Choroid plexus epithelial cell (primary cell): ENCODE measurements around the gene CLEC10A.
"Not testable (repeated sequence)": the region's sequence is repeated elsewhere in the genome, so short reads cannot be mapped to it uniquely, and the experiment has no call there.

Experiments used
- DNase-seq: peaks from one replicate; pipeline ENCODE4 v3.0.0-alpha.2; 2010; ENCODE audit warnings: low read depth
- H3K4me3 ChIP-seq: 2 replicates; pipeline ENCODE4 v1.5.1; 2011; ENCODE audit warnings: low read depth, mild to moderate bottlenecking, control low read depth, low read length, moderate library complexity
- TF ChIP-seq, protein P1 (sequence below): conservative IDR thresholded peaks from 2 replicates; pipeline ENCODE4 v1.5.1; 2011; ENCODE audit warnings: low read depth, mild to moderate bottlenecking, control low read depth, inconsistent platforms, low read length, moderate library complexity

CLEC10A gene

DNA sequence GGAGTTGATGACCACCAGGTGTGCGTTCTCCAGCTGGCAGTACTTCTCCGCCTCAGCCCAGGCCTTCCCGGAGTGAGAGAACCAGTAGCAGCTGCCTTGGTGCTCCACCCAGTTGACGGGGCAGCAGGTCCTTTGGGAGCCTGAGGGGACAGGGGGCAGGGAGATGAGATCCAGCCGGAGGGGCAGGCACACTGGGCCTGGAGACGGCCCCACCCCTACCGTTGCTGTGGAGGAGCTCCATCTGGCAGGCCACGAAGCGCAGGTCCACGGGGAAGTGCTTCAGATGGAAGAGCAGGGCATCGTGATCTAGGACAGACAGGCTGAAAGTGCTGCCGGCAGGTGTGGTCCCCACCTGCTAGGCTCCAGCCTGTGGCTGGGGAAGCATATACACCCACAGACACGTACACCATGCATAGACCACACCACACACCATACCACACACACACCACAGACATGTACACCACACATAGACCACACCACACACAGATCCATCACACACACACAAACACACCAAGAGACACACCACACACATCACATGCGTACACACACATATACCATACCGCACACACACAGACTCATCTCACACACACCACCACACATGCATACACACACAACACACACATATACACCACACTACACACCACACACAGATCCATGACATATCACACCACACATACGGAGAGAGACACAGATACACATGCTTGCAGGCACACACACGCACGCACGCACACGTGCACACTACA, 27.1 kb upstream of the CLEC10A start:
- TF ChIP-seq, protein P1, sequence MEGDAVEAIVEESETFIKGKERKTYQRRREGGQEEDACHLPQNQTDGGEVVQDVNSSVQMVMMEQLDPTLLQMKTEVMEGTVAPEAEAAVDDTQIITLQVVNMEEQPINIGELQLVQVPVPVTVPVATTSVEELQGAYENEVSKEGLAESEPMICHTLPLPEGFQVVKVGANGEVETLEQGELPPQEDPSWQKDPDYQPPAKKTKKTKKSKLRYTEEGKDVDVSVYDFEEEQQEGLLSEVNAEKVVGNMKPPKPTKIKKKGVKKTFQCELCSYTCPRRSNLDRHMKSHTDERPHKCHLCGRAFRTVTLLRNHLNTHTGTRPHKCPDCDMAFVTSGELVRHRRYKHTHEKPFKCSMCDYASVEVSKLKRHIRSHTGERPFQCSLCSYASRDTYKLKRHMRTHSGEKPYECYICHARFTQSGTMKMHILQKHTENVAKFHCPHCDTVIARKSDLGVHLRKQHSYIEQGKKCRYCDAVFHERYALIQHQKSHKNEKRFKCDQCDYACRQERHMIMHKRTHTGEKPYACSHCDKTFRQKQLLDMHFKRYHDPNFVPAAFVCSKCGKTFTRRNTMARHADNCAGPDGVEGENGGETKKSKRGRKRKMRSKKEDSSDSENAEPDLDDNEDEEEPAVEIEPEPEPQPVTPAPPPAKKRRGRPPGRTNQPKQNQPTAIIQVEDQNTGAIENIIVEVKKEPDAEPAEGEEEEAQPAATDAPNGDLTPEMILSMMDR, result no peak
- DNase-seq, result no peak
- H3K4me3 ChIP-seq, result no peak overlapping the region

DNA sequence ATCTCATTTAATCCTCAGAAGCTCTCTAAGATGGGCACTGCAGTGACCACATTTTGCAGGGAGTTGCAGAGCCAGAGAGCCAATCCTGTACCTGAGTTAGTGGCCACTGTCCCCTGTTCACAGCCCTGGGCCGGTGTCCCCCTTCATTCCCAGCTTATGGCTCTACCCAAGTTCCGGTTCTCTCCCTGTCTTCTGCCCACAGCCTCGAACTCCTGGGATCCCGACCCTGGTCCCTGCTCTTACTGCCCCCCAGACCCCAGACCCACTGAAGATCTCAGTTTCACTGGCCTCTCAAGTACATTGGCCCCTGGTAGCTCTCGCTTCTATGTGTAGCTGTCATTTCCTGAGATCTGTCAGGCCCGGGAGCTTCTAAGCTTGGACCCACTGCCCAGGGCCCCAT, 22.4 kb upstream of the CLEC10A start:
- DNase-seq, result no peak
- TF ChIP-seq, protein P1, result no peak
- no peak overlapping the region for H3K4me3 ChIP-seq

DNA sequence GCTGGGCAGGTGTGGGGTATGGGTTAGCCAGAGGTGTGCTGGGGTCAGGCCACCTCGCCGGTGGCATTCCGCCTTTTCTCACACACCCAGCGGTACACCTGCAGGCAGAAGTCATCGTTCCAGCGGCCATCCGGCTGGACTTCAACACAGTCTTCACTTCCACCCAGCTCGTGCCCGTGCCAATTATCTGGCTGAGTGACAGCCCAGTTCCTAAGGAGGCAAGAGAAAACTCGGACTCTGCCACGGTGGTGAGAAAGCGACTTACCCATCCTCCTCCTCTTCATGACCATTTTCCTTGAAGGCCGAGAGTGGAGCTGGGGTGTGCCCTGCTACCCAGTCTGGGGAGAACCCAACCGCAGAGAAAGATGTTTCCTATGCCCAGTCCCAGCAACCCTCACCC, 21.5 kb upstream of the CLEC10A start:
- TF ChIP-seq, protein P1, result no peak
- no peak for DNase-seq
- no peak overlapping the region for H3K4me3 ChIP-seq

DNA sequence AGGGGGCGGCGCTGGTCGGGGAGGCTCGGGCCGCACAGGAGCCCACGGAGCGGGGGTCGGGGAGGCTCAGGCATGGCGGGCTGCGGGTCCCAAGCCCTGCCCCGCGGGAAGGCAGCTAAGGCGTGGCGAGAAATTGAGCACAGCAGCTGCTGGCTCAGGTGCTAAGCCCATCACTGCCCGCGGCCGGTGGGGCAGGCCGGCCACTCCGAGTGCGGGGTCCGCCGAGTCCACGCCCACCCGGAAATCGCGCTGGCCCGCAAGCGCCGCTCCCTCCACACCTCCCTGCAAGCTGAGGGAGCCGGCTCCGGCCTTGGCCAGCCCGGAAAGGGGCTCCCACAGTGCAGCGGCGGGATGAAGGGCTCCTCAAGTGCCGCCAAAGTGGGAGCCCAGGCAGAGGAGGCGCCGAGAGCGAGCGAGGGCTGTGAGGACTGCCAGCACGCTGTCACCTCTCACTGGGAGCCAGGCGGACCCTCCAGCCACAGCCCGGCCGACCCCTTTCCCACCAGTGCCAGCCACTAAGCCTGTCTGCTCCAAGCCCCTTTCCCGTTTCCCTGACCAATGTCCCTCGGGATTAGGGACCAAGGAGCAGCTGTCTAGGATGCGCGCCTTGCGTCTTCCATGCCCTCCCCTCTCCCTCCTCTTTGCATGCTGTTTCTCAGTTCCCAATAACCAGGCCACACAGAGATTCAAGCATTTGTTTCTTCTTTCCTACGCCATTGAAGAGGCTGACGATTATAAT, 20.8 kb upstream of the CLEC10A start:
- not testable (repeated sequence) for H3K4me3 ChIP-seq, DNase-seq

DNA sequence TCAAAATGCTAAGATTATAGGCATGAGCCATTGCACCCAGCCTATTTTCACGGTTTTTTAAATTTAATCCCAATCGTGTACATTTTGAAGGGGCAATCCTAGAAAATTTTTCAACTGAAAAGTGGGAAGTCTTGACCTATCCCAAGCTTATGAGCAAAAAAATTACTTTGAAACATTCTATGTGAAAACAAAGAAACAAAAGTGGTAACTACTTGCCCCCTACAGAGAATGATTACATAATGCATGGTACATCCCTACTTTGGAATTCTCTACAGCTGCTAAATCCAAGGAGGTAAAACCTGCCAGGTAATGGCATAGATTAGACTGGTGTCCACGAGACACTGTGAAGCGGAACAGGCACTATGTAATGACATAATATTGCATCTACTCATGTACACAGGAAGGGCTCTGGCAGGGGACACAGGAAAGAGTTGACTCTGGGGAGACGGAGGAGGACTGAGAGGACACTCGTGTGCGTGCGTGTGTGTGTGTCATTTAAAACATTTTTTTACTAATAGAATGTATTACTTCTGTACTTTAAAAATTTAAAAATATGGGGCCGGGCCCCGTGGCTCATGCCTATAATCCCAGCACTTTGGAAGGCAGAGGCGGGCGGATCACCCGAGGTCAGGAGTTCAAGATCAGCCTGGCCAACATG, 18.9 kb upstream of the CLEC10A start:
- no peak overlapping the region for H3K4me3 ChIP-seq
- TF ChIP-seq, protein P1, result no peak
- no peak for DNase-seq

DNA sequence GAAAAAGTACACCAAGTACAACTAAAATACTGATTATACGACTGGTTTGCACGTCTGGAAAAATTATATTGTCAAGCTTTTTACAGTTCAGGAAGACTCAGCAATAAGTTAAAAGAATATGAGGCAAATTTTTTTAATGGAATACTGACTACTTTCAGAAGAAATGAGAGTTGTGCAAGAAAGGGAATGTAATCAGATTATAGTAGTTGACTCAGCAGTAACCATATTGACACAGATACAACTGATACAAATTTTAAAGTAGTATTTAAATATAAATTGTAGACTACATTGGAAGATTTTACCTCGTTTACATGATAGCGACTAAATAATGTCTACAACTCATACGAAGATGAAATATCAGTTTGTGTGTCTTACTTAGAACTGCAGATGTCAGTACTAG, 17.9 kb upstream of the CLEC10A start:
- no peak overlapping the region for H3K4me3 ChIP-seq
- TF ChIP-seq, protein P1, result no peak
- peak; percentile 11 for DNase-seq

DNA sequence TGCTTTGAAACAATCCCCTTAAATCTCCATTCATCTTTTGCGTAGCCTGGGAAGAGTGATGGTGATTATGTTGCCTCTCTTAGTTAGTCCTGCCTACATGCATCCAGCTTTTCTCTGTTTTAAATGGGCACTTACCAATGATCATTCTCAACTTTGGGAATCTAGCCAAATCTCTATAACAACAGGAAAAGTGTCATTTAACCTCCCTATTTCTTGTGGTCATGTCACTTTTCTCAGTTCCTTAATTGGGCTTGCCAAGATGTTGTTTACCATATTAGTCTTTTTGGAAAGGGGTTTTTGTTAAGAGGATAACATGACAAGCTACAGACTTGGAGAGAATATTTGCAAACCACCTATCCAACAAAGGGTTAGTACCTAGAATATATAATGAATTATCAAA, 15.6 kb upstream of the CLEC10A start:
- TF ChIP-seq, protein P1, result no peak
- no peak overlapping the region for H3K4me3 ChIP-seq
- DNase-seq, result no peak
